Astrocyte of the hippocampus (primary cell): ENCODE data around the gene ACOD1.

ENCODE experiments used
- DNase-seq: peaks from one replicate; pipeline ENCODE4 v3.0.0; 2011; ENCODE audit warnings: low read depth, low spot score

ACOD1 gene

GRCh38 chr13:76991432-76991795 is 43.1 kb downstream of the ACOD1 start:
- peak; percentile 8 for DNase-seq

- DNase-seq, result peak; percentile 97
These were observed 43.7 kb downstream of the ACOD1 start, which contains the start of gene CLN5 for GRCh38 chr13:76991796-76992547. Gene CLN5, plus strand, starts transcription at chr13:76992081. Its CDS starts 18 bp downstream, at chr13:76992099.

DNA sequence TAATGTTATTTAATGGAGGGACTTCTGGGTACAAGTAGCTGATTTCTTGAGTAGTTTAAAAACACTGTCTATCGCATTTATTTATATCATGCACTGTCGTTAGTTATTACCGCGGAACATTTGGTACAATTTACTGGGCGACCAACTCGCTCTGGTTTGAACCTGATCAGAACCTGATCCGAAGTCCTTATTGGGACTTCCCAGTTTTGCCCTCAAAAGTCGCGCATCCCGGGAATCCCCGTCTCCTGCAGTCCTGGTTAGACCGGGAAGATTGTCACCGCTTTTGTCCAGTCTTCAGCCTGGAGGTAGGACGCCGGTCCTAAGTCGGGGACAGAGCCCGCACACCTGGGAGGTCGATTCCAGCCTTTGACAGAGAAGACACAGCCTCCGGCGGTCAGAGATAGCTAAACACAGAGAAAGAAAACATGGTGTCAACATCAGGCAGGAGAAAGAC is 44.3 kb downstream of the ACOD1 start:
- peak; percentile 47 for DNase-seq

GRCh38 chr13:76993021-76993420 is 44.7 kb downstream of the ACOD1 start:
- peak; percentile 24 for DNase-seq

DNA sequence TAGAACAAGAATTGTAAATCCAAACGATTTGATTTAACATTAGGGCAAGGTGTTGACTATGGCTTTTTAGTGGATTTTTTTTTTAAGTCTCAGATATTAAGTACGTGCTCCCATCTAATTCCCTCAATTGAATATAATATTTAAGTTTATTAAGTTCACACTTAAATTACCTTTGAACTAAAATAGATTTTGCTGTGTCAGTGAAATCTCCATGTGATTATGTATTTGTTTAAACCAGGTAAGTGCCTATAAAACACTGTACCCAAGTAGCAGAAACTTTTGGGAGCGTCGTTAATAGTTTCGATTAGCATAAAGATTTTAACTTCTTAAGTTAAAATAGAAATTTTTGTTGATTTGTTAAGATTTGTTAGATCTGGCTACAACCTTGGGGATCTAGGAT is 45.2 kb downstream of the ACOD1 start:
- no peak for DNase-seq

GRCh38 chr13:76994281-76994680 is 46.0 kb downstream of the ACOD1 start:
- DNase-seq, result no peak

GRCh38 chr13:77000475-77000874 is 52.2 kb downstream of the ACOD1 start:
- DNase-seq, result no peak

DNA sequence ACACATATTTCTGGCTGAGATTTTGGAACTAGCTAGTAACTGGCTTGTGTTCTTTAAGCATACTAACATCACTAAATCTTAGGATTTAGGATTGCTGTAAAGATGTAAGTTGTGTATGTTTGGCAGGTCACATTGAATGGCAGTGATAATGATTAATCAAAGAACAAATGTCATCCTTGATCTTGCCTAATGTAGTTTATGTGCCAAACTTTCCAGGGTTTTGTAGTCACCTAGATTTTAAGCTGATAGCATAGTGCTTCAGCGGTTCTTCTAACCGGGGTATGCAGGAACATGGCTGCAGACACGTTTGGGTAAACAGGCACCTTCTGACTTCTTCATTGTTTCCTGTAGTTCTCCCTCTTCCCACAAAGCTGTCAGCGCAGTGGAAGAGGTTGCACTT is 53.2 kb downstream of the ACOD1 start:
- no peak for DNase-seq

- DNase-seq, result no peak
These were observed 53.8 kb downstream of the ACOD1 start for GRCh38 chr13:77001963-77002587.

GRCh38 chr13:77002590-77003190 is 54.4 kb downstream of the ACOD1 start:
- peak; percentile 50 for DNase-seq
